HepG2 (cell line): Measurements from ENCODE around the gene DRC7. TPM values are rescaled to one million over a fixed set of nuclear protein-coding genes. Genes with fewer than 3 reads are reported as not detected.

Experiments
- ARID2 ChIP-seq: sonication (generic); formaldehyde crosslinking; IDR thresholded peaks from 2 replicates; pipeline ENCODE4 v1.8.1; 2022; ENCODE audit warnings: mild to moderate bottlenecking, missing genetic modification reagents, borderline replicate concordance
- CHD4 ChIP-seq: fragments of 200-600 bp; sonication (generic); IDR thresholded peaks from 2 replicates; pipeline ENCODE4 v1.7.0; 2017; ENCODE audit warnings: mild to moderate bottlenecking, low read length, borderline replicate concordance
- DNMT3B ChIP-seq: conservative IDR thresholded peaks from 2 replicates; pipeline ENCODE4 v1.6.1; 2016; ENCODE audit warnings: missing biosample characterization, control low read depth
- FOXP1 ChIP-seq, 2 experiments: fragments of 450-650 bp in 1 of 2; IDR thresholded peaks; 2 replicates each; pipeline ENCODE4 v1.6.1; 2017 to 2018; ENCODE audit warnings: antibody characterized with exemption in 1 of 2
- KDM5B ChIP-seq: sonication (generic); formaldehyde crosslinking; IDR thresholded peaks from 2 replicates; pipeline ENCODE4 v1.4.0; 2020; ENCODE audit warnings: missing genetic modification reagents, mild to moderate bottlenecking, borderline replicate concordance
- KLF6 ChIP-seq: IDR thresholded peaks from 2 replicates; pipeline ENCODE4 v1.8.0; 2016; ENCODE audit warnings: missing biosample characterization, missing genetic modification reagents
- MXD1 ChIP-seq: sonication (generic); formaldehyde crosslinking; IDR thresholded peaks from 2 replicates; pipeline ENCODE4 v1.4.0; 2020; ENCODE audit warnings: mild to moderate bottlenecking, missing genetic modification reagents
- NAIF1 ChIP-seq: sonication (generic); formaldehyde crosslinking; IDR thresholded peaks from 2 replicates; pipeline ENCODE4 v1.5.0; 2020; ENCODE audit warnings: mild to moderate bottlenecking, missing genetic modification reagents, borderline replicate concordance
- NFYC ChIP-seq: IDR thresholded peaks from 2 replicates; pipeline ENCODE4 v1.6.1; 2016; ENCODE audit warnings: missing genetic modification reagents, missing compliant biosample characterization
- PAX8 ChIP-seq: sonication (generic); formaldehyde crosslinking; IDR thresholded peaks from 2 replicates; pipeline ENCODE4 v1.8.0; 2022; ENCODE audit warnings: mild to moderate bottlenecking, missing genetic modification reagents, borderline replicate concordance
- SOX13 ChIP-seq, 3 experiments: fragments of 450-650 bp in 1 of 3; sonication (generic) in 1 of 3; formaldehyde crosslinking in 1 of 3; IDR thresholded peaks in 2 of 3; conservative IDR thresholded peaks in 1 of 3; 2 replicates each; pipeline versions ENCODE4 v1.5.0 to v1.6.1; 2016 to 2020; ENCODE audit warnings: antibody characterized with exemption in 1 of 3, mild to moderate bottlenecking in 1 of 3, missing compliant biosample characterization in 1 of 3, missing genetic modification reagents in 1 of 3, moderate library complexity in 1 of 3
- SP1 ChIP-seq, 2 experiments: fragments of 450-650 bp in 1 of 2; sonication (generic) in 1 of 2; formaldehyde crosslinking in 1 of 2; IDR thresholded peaks; 2 replicates each; pipeline versions ENCODE4 v1.4.0 to v1.6.1; 2016 to 2020; ENCODE audit warnings: missing genetic modification reagents in 1 of 2
- TARDBP ChIP-seq: sonication (generic); formaldehyde crosslinking; IDR thresholded peaks from 2 replicates; pipeline ENCODE4 v1.8.0; 2022; ENCODE audit warnings: mild to moderate bottlenecking, missing genetic modification reagents
- ZBED4 ChIP-seq: sonication (generic); formaldehyde crosslinking; IDR thresholded peaks from 2 replicates; pipeline ENCODE4 v1.4.0; 2020; ENCODE audit warnings: missing genetic modification reagents, borderline replicate concordance
- ZFP1 ChIP-seq: IDR thresholded peaks from 2 replicates; pipeline ENCODE4 v1.6.1; 2016
- ZFP36L2 ChIP-seq: sonication (generic); formaldehyde crosslinking; IDR thresholded peaks from 2 replicates; pipeline ENCODE4 v1.4.0; 2020; ENCODE audit warnings: missing genetic modification reagents
- ZMYM3 ChIP-seq: sonication (generic); formaldehyde crosslinking; IDR thresholded peaks from 2 replicates; pipeline ENCODE4 v1.5.1; 2020; ENCODE audit warnings: mild to moderate bottlenecking, missing genetic modification reagents
- polyA plus RNA-seq, 8 experiments: library from polyadenylated mRNA; depleted of rRNA in 3 of 8; stranded (reverse) in 7 of 8; unstranded in 1 of 8; fragments of >200 nt; fragmentation: Illumina TruSeq in 4 of 8; extraction: Trizol in 4 of 8; gene quantifications; 2 replicates each; pipeline versions ENCODE4 v1.2.1 to v1.2.3, GENCODE V29; 2011 to 2016; ENCODE audit warnings: low read depth in 4 of 8, missing spikeins in 1 of 8, mixed read lengths in 1 of 8; ENCODE audit not compliant: insufficient read depth in 1 of 8
- total RNA-seq, 5 experiments: library from RNA; depleted of rRNA; stranded (reverse); fragments of >200 nt; fragmentation: Illumina TruSeq; extraction: Trizol; gene quantifications; 2 replicates each; pipeline ENCODE4 v1.2.3, GENCODE V29; 2016; ENCODE audit warnings: low read depth in 1 of 5
- TF ChIP-seq, protein P1 (sequence below): sonication (generic); formaldehyde crosslinking; IDR thresholded peaks from 2 replicates; pipeline ENCODE4 v1.4.0; 2020; ENCODE audit warnings: missing genetic modification reagents
- TF ChIP-seq, protein P2 (sequence below): IDR thresholded peaks from 2 replicates; pipeline ENCODE4 v1.6.1; 2016; ENCODE audit warnings: low read depth, borderline replicate concordance
- TF ChIP-seq, protein P3 (sequence below): sonication (generic); formaldehyde crosslinking; IDR thresholded peaks from 2 replicates; pipeline ENCODE4 v1.5.1; 2020; ENCODE audit warnings: mild to moderate bottlenecking, missing genetic modification reagents, moderate library complexity

The DRC7 gene
- total and polyA plus RNA-seq, 2 of the 13 experiments (the other 11 are each of a cell fraction or from before 2014, with no cell fraction given) = 2.7 to 3.4 TPM

GRCh38 chr16:57661510-57661909 is 33.1 kb upstream of the DRC7 start (continued):
- TF ChIP-seq, protein P1, sequence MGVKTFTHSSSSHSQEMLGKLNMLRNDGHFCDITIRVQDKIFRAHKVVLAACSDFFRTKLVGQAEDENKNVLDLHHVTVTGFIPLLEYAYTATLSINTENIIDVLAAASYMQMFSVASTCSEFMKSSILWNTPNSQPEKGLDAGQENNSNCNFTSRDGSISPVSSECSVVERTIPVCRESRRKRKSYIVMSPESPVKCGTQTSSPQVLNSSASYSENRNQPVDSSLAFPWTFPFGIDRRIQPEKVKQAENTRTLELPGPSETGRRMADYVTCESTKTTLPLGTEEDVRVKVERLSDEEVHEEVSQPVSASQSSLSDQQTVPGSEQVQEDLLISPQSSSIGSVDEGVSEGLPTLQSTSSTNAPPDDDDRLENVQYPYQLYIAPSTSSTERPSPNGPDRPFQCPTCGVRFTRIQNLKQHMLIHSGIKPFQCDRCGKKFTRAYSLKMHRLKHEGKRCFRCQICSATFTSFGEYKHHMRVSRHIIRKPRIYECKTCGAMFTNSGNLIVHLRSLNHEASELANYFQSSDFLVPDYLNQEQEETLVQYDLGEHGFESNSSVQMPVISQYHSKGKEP = no peak
- TF ChIP-seq FOXP1 (IDR thresholded peaks at IDR 0.05) (no peak), FOXP1 (CRISPR knock-in tag; IDR thresholded peaks at IDR 0.05) (peak; percentile 43; the same call in 1 of the 2 replicates), ARID2 (no peak), KDM5B (CRISPR knock-in tag) (peak; percentile 34; the same call in 1 of the 2 replicates), CHD4 (no peak), SP1 (IDR thresholded peaks at IDR 0.05) (no peak), SP1 (CRISPR knock-in tag; IDR thresholded peaks at IDR 0.05) (no peak), PAX8 (CRISPR knock-in tag) (no peak), ZFP36L2 (CRISPR knock-in tag) (no peak), ZFP1 (CRISPR knock-in tag) (no peak), MXD1 (CRISPR knock-in tag) (no peak), SOX13 (IDR thresholded peaks at IDR 0.05) (no peak), SOX13 (CRISPR knock-in tag; conservative IDR thresholded peaks at IDR 0.05 in 1 of 2, IDR thresholded peaks at IDR 0.05 in 1 of 2) (no peak), TARDBP (peak; percentile 31; the same call in 1 of the 2 replicates), ZBED4 (CRISPR knock-in tag) (no peak), NAIF1 (CRISPR knock-in tag) (no peak), NFYC (CRISPR knock-in tag) (no peak), ZMYM3 (CRISPR knock-in tag) (no peak), KLF6 (no peak), DNMT3B (CRISPR knock-in tag) (no peak)
- TF ChIP-seq, protein P2, sequence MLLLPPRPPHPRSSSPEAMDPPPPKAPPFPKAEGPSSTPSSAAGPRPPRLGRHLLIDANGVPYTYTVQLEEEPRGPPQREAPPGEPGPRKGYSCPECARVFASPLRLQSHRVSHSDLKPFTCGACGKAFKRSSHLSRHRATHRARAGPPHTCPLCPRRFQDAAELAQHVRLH = 0 out of 2 replicates have a peak, but pooled peaks have one; percentile 15
- TF ChIP-seq, protein P3, sequence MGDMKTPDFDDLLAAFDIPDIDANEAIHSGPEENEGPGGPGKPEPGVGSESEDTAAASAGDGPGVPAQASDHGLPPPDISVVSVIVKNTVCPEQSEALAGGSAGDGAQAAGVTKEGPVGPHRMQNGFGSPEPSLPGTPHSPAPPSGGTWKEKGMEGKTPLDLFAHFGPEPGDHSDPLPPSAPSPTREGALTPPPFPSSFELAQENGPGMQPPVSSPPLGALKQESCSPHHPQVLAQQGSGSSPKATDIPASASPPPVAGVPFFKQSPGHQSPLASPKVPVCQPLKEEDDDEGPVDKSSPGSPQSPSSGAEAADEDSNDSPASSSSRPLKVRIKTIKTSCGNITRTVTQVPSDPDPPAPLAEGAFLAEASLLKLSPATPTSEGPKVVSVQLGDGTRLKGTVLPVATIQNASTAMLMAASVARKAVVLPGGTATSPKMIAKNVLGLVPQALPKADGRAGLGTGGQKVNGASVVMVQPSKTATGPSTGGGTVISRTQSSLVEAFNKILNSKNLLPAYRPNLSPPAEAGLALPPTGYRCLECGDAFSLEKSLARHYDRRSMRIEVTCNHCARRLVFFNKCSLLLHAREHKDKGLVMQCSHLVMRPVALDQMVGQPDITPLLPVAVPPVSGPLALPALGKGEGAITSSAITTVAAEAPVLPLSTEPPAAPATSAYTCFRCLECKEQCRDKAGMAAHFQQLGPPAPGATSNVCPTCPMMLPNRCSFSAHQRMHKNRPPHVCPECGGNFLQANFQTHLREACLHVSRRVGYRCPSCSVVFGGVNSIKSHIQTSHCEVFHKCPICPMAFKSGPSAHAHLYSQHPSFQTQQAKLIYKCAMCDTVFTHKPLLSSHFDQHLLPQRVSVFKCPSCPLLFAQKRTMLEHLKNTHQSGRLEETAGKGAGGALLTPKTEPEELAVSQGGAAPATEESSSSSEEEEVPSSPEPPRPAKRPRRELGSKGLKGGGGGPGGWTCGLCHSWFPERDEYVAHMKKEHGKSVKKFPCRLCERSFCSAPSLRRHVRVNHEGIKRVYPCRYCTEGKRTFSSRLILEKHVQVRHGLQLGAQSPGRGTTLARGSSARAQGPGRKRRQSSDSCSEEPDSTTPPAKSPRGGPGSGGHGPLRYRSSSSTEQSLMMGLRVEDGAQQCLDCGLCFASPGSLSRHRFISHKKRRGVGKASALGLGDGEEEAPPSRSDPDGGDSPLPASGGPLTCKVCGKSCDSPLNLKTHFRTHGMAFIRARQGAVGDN = no peak; the same call in 1 of the 2 replicates
